SU-DHL-6 (cell line): ENCODE results near the gene SYT17.

ENCODE experiments used
- H2AFZ ChIP-seq: fragments of 200-600 bp; sonication (generic); 2 replicates; pipeline ENCODE4 v1.6.1; 2014; ENCODE audit warnings: low read depth, mild to moderate bottlenecking, moderate library complexity, mixed read lengths, antibody characterized with exemption, low read length; ENCODE audit not compliant: severe bottlenecking
- H3F3A ChIP-seq: fragments of 200-600 bp; shearing (Covaris generic); 2 replicates; pipeline ENCODE4 v1.6.0; 2016; ENCODE audit warnings: antibody characterized with exemption, mild to moderate bottlenecking; ENCODE audit not compliant: insufficient read depth
- H3K27ac ChIP-seq: fragments of 200-600 bp; sonication (generic); 2 replicates; pipeline ENCODE4 v1.5.1; 2016; ENCODE audit warnings: low read depth, mild to moderate bottlenecking, low read length, moderate library complexity, mixed read lengths
- H3K27me3 ChIP-seq: fragments of 200-600 bp; sonication (generic), shearing (Covaris generic); 2 replicates; pipeline ENCODE4 v1.6.0; 2014; ENCODE audit warnings: mild to moderate bottlenecking, low read length
- H3K36me3 ChIP-seq: fragments of 200-600 bp; sonication (generic); 2 replicates; pipeline ENCODE4 v1.6.1; 2014; ENCODE audit warnings: mild to moderate bottlenecking, low read length, mixed read lengths
- H3K4me2 ChIP-seq: fragments of 300-600, 200-600 bp; shearing (Covaris generic), sonication (generic); 2 replicates; pipeline ENCODE4 v1.6.0; 2014; ENCODE audit warnings: low read length, low read depth, mild to moderate bottlenecking; ENCODE audit not compliant: poor library complexity, severe bottlenecking
- H3K4me3 ChIP-seq: fragments of 200-600 bp; sonication (generic); 2 replicates; pipeline ENCODE4 v1.5.1; 2014; ENCODE audit warnings: antibody characterized with exemption, low read length, mild to moderate bottlenecking, mixed read lengths; ENCODE audit not compliant: insufficient read depth, poor library complexity, severe bottlenecking
- H3K79me2 ChIP-seq: fragments of 200-600 bp; sonication (generic); 2 replicates; pipeline ENCODE4 v1.6.1; 2014; ENCODE audit warnings: mild to moderate bottlenecking, low read length, moderate library complexity; ENCODE audit not compliant: insufficient read depth
- H3K9ac ChIP-seq: fragments of 200-600 bp; sonication (generic); 2 replicates; pipeline ENCODE4 v1.7.0; 2014; ENCODE audit warnings: mild to moderate bottlenecking, low read length
- H3K9me2 ChIP-seq: fragments of 200-600 bp; sonication (generic); replicated peaks from 2 replicates; pipeline ENCODE4 v1.6.1; 2014; ENCODE audit warnings: low read length; ENCODE audit not compliant: insufficient read depth
- H3K9me3 ChIP-seq: fragments of 200-600 bp; sonication (generic); 2 replicates; pipeline ENCODE4 v1.6.1; 2014; ENCODE audit warnings: low read length, mixed read lengths; ENCODE audit not compliant: insufficient read depth
- H4K20me1 ChIP-seq: fragments of 200-600 bp; sonication (generic); 2 replicates; pipeline ENCODE4 v1.6.1; 2014; ENCODE audit warnings: low read depth, mild to moderate bottlenecking, antibody characterized with exemption, low read length, moderate library complexity, mixed read lengths
- CTCF ChIP-seq: fragments of 200-600 bp; sonication (generic); IDR thresholded peaks from one replicate; pipeline ENCODE4 v1.5.1; 2017; ENCODE audit warnings: antibody characterized with exemption, mild to moderate bottlenecking, low read length, moderate library complexity; ENCODE audit not compliant: insufficient read depth, poor library complexity, severe bottlenecking
- EZH2phosphoT487 ChIP-seq: fragments of 200-600 bp; sonication (generic), shearing (Covaris generic); conservative IDR thresholded peaks from 2 replicates; pipeline ENCODE4 v1.6.1; 2018; ENCODE audit warnings: mild to moderate bottlenecking, antibody characterized with exemption, low read length, moderate library complexity, mixed read lengths

The SYT17 gene

GRCh38 chr16:19169082-19169639 is 1.1 kb downstream of the SYT17 start:
- Histone ChIP-seq H3F3A (no peaks in the 10 kb centered on the region), H3K27me3 (no peaks in the 10 kb centered on the region), H3K9me2 (no peaks in the 10 kb centered on the region), H2AFZ (no peak overlapping the region), H3K9me3 (no peaks in the 10 kb centered on the region), H3K79me2 (no peaks in the 10 kb centered on the region), H4K20me1 (no peaks in the 10 kb centered on the region), H3K4me2 (no peak overlapping the region), H3K36me3 (no peaks in the 10 kb centered on the region), H3K9ac (no peak overlapping the region), H3K4me3 (no peak overlapping the region), H3K27ac (no peak overlapping the region)
- no peak for TF ChIP-seq CTCF
- no peak for TF ChIP-seq EZH2phosphoT487

GRCh38 chr16:19170043-19170655 is 2.1 kb downstream of the SYT17 start:
- Histone ChIP-seq H3F3A (no peaks in the 10 kb centered on the region), H3K27ac (no peak overlapping the region), H2AFZ (no peak overlapping the region), H3K36me3 (no peaks in the 10 kb centered on the region), H4K20me1 (no peaks in the 10 kb centered on the region), H3K79me2 (no peaks in the 10 kb centered on the region), H3K4me3 (no peak overlapping the region), H3K9ac (no peak overlapping the region), H3K9me3 (no peaks in the 10 kb centered on the region), H3K9me2 (no peaks in the 10 kb centered on the region), H3K4me2 (no peak overlapping the region), H3K27me3 (no peaks in the 10 kb centered on the region)
- TF ChIP-seq EZH2phosphoT487 (no peak), CTCF (no peak)

- Histone ChIP-seq H3K27me3 (no peaks in the 10 kb centered on the region), H3K9me2 (no peaks in the 10 kb centered on the region), H3K9me3 (no peaks in the 10 kb centered on the region), H3K36me3 (no peaks in the 10 kb centered on the region), H2AFZ (no peak overlapping the region), H3K79me2 (no peaks in the 10 kb centered on the region), H3K4me3 (no peak overlapping the region), H3F3A (no peaks in the 10 kb centered on the region), H4K20me1 (no peaks in the 10 kb centered on the region), H3K27ac (no peak overlapping the region), H3K9ac (no peak overlapping the region), H3K4me2 (no peak overlapping the region)
- TF ChIP-seq EZH2phosphoT487 (no peak), CTCF (no peak)
These were observed 4.2 kb downstream of the SYT17 start for GRCh38 chr16:19172098-19172780.
